ENCODE results near the gene SLC6A3.
"Not testable (repeated sequence)": the region's sequence is repeated elsewhere in the genome, so short reads cannot be mapped to it uniquely, and the experiment has no call there.

SLC6A3 gene

GRCh38 chr5:1439388-1440097 lies 5.7 kb downstream of the SLC6A3 start:
- no peak for DNase-seq

- DNase-seq: no peak
Observed at GRCh38 chr5:1438871-1439270, 6.4 kb downstream of the SLC6A3 start.

GRCh38 chr5:1437876-1438559 lies 7.2 kb downstream of the SLC6A3 start:
- DNase-seq: no peak

- no peak for DNase-seq
Observed at GRCh38 chr5:1437226-1437829, 7.9 kb downstream of the SLC6A3 start.

GRCh38 chr5:1436681-1437080 lies 8.6 kb downstream of the SLC6A3 start:
- DNase-seq: no peak

GRCh38 chr5:1436036-1436435 lies 9.2 kb downstream of the SLC6A3 start:
- no peak for DNase-seq

- no peak for DNase-seq
Observed at GRCh38 chr5:1435369-1435768, 9.9 kb downstream of the SLC6A3 start.

GRCh38 chr5:1432296-1432695 lies 12.9 kb downstream of the SLC6A3 start:
- no peak for DNase-seq

- DNase-seq: no peak
Observed at GRCh38 chr5:1431896-1432295, 13.3 kb downstream of the SLC6A3 start.

- no peak for DNase-seq
Observed at GRCh38 chr5:1431021-1431811, 14.0 kb downstream of the SLC6A3 start.

- DNase-seq: no peak
Observed at GRCh38 chr5:1430121-1430795, 15.0 kb downstream of the SLC6A3 start.

GRCh38 chr5:1429496-1429895 lies 15.7 kb downstream of the SLC6A3 start:
- DNase-seq: no peak

- DNase-seq: no peak
Observed at GRCh38 chr5:1429066-1429465, 16.2 kb downstream of the SLC6A3 start.

- no peak for DNase-seq
Observed at GRCh38 chr5:1428107-1428506, 17.1 kb downstream of the SLC6A3 start.

- no peak for DNase-seq
Observed at GRCh38 chr5:1424716-1425115, 20.5 kb downstream of the SLC6A3 start.

- DNase-seq: no peak
Observed at GRCh38 chr5:1423901-1424603, 21.2 kb downstream of the SLC6A3 start.

GRCh38 chr5:1422522-1422921 lies 22.7 kb downstream of the SLC6A3 start:
- DNase-seq: not testable (repeated sequence)

GRCh38 chr5:1421521-1422341 lies 23.5 kb downstream of the SLC6A3 start:
- no peak for DNase-seq

GRCh38 chr5:1420211-1421195 lies 24.7 kb downstream of the SLC6A3 start:
- no peak for DNase-seq
